HG03460 (cell line): ENCODE results near the gene STAB1.

ENCODE experiments used
- ATAC-seq: cut with Tn5 transposase; IDR thresholded peaks from one replicate; pipeline ENCODE4 v1.9.1; 2021; ENCODE audit not compliant: unreplicated experiment

The STAB1 gene

GRCh38 chr3:52561028-52561747 lies 66.0 kb downstream of the STAB1 start:
- no peak for ATAC-seq

DNA sequence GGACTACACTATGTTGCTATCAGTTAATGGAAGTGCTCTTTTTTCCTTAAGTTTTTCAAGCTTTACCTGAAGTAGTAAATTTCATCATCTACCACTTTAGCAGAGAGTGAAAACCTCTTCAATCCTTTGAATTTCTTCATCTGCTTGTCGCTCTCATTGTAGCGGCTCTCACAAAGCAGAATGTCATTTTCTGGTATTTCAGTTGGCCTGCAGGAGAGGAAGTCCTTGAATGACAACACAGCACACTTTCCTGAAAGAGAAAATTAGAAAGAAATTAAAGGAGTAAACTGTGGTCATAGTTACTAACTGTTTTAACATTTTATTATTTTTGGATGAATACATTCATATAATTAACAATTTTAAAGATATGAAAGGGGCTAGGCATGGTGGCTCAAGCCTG lies 68.8 kb downstream of the STAB1 start:
- no peak for ATAC-seq

- no peak for ATAC-seq
Measured at GRCh38 chr3:52568069-52568468, 72.9 kb downstream of the STAB1 start.

- ATAC-seq: no peak
Measured at GRCh38 chr3:52570076-52570475, 74.9 kb downstream of the STAB1 start.

GRCh38 chr3:52572221-52572620 lies 77.1 kb downstream of the STAB1 start:
- ATAC-seq: no peak
